22Rv1 (cell line): ENCODE results near the gene VASH2.

ENCODE experiments used
- CTCF ChIP-seq: fragments of 450-650 bp; IDR thresholded peaks from 2 replicates; pipeline ENCODE4 v1.5.1; 2017; ENCODE audit warnings: mild to moderate bottlenecking
- ZFX ChIP-seq: fragments of 450-650 bp; IDR thresholded peaks from 2 replicates; pipeline ENCODE4 v1.6.1; 2017; ENCODE audit warnings: antibody characterized with exemption, borderline replicate concordance

GRCh38 chr1:213032651-213033050 lies 82.3 kb downstream of the VASH2 start:
- TF ChIP-seq CTCF (no peak), ZFX (no peak)
